GM18858 (cell line): ENCODE measurements around the gene CCDC124.
"Not testable (repeated sequence)": the region's sequence is repeated elsewhere in the genome, so short reads cannot be mapped to it uniquely, and the experiment has no call there.

ENCODE experiments used
- ATAC-seq: cut with Tn5 transposase; IDR thresholded peaks from one replicate; pipeline ENCODE4 v1.9.1; 2021; ENCODE audit not compliant: unreplicated experiment

The CCDC124 gene

GRCh38 chr19:17932485-17933338, at the start of gene CCDC124:
Gene CCDC124 (plus strand): TSS chr19:17933015. CDS start chr19:17936421, 3,406 bp downstream.
- ATAC-seq: peak; percentile 40

DNA sequence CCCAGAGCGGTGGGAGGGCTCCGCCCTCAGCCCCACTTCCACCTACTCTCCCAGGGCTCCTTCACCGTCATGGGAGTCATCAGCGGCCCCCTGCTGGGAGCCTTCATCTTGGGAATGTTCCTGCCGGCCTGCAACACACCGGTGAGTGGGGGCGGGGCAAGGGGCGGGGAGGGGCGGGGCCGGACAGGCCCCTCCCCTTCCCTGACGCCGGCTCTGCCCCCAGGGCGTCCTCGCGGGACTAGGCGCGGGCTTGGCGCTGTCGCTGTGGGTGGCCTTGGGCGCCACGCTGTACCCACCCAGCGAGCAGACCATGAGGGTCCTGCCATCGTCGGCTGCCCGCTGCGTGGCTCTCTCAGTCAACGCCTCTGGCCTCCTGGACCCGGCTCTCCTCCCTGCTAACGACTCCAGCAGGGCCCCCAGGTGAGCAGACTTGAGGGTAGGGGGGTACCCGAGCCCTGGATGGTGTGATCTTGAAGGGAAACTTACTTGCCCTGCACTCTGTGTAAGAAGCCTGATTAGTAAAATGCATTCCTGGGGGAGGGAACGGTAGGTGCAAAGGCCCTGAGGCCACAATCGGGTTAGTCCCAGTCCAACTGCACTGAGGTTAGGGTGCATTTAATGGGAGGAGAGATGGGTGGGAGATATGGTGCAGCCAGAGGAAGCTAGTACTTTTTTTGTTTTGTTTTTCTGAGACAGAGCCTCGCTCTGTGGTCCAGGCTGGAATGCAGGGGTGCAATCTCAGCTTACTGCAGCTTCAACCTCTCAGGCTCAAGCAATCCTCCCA, 49.0 kb upstream of the CCDC124 start:
- ATAC-seq: no peak

DNA sequence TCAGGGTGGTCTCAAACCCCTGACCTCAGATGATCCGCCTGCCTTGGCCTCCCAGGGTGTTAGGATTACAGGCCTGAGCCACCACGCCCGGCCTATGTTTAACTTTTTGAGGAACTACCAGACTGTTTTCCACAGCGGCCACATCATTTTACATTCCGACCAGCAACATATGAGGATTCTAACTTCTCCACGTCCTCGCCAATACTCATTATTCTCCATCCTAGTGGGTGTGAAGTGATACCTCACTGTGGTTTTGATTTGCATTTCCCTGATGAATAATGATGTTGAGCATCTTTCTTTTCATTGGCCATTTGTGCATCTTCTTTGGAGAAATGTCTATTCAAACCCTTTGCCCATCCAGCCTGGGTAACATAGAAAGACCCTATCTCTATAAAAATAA, 46.3 kb upstream of the CCDC124 start:
- ATAC-seq: no peak

- ATAC-seq: not testable (repeated sequence)
Observed at GRCh38 chr19:17887221-17887620, 45.6 kb upstream of the CCDC124 start.

GRCh38 chr19:17888260-17888659, 44.6 kb upstream of the CCDC124 start:
- ATAC-seq: no peak

DNA sequence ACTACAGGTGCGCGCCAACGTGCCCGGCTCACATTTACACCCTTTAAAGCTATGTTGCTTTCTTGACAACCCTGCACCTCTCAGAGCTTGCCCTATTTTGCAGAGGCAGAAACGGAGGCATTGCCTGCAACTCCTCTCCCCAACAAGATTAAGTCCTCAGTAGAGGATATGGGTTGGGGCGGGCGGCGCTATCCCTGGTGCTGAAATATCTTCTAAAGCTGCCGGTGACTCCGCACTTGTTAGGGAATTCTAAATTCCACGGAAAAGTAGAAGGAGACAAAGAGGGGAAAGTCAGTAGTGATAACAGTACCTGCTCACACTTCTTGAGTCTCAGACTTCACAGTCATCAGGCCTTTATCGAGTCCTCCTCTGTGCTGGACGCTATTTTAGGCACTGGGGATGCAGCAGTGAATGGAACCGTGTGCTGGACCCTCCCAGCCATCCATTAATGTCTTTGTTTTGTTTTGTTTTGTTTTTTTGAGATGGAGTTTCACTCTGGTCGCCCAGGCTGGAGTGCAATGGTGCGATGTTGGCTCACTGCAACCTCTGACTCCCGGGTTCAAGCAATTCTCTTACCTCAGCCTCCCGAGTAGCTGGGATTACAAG, 43.1 kb upstream of the CCDC124 start:
- no peak for ATAC-seq

DNA sequence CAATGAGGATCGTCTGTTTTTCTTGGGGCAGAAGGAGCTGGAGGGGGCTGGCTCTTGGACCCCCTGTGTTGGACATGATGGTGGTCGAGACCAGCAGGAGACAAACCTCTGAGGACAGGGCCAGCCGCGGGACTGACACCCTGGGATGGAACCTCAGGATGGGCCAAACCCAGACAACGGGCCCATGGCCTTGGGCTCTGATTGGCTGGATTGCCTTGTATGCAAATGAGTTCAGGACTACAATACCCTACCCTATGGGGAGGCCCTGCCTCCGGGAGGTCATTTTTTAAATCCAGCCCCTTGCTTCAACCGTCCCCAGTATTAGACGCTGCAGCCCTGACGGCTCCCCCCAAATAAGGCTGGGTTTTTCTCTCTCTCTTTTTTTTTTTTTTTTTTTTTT, 39.0 kb upstream of the CCDC124 start:
- ATAC-seq: no peak

GRCh38 chr19:17902701-17903100, 30.1 kb upstream of the CCDC124 start:
- ATAC-seq: no peak

GRCh38 chr19:17908244-17908643, 24.6 kb upstream of the CCDC124 start:
- ATAC-seq: no peak

DNA sequence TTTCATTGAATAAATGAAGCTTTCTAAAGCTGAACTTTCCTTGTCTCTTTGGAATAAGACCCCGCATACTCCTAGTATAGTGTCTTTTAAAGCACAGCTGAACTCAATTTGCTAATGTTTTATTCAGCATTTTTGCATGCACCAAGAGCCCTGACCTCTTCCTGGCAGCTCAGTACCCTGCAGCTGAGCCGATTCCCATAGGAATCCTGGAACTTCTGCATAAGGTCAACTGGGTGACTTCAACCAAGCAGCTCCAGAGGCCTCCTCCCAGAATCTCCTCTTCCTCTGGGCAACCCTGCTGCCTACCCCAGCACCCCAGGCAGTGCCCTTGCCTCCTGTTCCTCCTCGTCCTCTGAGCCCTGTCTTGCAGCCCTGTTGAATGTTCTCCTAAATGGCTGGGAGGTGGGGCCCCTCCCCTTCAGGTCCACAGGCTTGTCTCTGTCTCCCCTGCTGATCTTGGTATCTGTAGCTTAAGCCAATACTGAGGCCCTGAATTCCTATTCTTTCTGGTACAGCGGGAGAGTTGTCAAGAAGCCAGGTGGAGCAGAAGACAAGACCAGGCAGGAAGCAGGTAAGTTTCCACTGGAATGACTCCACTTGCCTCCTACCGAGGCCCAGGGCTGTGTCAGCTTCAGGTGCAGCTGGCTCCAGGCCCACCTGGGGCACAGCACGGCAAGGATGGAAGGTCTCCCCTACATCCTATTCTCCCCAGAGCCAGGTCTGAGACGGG, 23.6 kb upstream of the CCDC124 start:
- no peak for ATAC-seq

DNA sequence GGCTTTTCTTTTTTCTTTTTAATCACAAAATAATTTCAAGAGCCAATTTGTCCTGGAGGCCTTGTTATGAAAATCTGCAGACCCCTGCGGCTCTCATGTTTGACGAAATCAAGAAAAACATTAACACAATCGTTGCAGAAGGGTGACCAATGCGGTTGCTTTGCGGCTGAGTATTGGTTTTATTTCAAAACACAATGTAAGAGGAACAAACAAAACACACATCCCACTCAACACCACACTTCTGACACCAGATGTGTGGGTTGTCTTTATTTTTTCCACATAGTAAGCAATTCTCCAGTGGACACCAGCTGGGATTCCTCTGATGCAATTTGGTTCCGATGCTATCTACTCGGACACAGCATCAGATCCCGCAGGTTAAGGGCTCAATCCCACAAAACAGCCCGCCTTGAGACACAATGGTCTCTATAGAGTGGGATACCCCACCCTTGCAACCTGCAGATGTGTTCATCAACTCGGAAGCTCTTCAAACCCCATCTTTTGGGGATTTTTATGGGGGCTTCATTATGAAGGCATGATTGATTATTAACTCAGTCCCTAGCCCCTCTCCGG, 21.9 kb upstream of the CCDC124 start:
- no peak for ATAC-seq

- no peak for ATAC-seq
Observed at GRCh38 chr19:17915940-17916593, 16.7 kb upstream of the CCDC124 start.

DNA sequence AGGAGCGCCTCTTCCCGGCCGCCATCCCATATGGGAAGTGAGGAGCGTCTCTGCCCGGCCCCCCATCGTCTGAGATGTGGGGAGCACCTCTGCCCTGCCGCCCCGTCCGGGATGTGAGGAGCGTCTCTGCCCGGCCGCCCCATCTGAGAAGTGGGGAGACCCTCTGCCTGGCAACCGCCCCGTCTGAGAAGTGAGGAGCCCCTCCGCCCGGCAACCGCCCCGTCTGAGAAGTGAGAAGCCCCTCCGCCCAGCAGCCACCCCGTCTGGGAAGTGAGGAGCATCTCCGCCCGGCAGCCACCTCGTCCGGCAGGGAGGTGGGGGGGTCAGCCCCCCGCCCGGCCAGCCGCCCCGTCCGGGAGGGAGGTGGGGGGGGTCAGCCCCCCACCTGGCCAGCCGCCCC, 14.7 kb upstream of the CCDC124 start:
- not testable (repeated sequence) for ATAC-seq

DNA sequence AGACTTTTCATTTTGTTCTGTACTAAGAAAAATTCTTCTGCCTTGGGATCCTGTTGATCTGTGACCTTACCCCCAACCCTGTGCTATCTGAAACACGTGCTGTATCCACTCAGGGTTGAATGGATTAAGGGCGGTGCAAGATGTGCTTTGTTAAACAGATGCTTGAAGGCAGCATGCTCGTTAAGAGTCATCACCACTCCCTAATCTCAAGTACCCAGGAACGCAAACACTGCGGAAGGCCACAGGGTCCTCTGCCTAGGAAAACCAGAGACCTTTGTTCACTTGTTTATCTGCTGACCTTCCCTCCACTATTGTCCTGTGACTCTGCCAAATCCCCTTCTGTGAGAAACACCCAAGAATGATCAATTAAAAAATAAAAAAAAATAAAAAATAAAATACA, 13.7 kb upstream of the CCDC124 start:
- ATAC-seq: not testable (repeated sequence)

DNA sequence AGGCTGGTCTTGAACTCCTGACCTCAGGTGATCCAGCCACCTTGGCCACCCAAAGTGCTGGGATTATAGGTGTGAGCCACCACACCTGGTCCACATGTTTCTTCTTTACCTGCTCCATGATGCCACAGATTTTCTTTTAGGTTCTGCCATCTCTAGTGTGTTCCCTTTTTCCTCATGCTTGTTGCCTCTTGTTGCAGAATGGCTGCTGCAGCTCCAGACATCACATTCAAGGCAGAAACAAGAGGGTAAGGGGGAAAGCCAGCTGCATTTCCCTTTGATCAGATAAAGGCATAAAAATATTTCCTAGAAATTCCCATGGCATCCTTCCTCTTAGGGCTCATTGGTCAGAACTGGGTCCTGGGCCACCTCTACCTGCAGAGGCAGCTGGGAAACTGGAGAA, 12.3 kb upstream of the CCDC124 start:
- ATAC-seq: no peak

- ATAC-seq: no peak
Observed at GRCh38 chr19:17922138-17922537, 10.7 kb upstream of the CCDC124 start.

DNA sequence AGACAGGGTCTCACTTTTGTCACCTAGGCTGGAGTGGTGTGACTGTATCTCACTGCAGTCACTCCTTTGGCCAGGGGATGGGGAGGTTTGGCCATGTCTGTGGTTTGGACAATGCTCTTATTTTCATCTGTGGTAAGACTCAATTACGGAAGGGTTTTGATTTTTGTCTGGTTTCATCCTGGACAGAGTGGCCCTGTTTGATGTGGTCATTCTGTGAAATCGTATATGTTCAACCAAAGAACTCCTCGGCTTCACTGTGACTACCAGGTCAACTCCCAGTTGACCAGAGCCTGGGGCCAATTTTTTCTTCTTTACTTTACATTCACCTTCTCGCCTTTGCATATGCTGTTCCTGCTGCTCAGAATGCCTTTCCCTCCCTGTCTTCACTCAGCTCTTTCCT, 6.8 kb upstream of the CCDC124 start:
- no peak for ATAC-seq

DNA sequence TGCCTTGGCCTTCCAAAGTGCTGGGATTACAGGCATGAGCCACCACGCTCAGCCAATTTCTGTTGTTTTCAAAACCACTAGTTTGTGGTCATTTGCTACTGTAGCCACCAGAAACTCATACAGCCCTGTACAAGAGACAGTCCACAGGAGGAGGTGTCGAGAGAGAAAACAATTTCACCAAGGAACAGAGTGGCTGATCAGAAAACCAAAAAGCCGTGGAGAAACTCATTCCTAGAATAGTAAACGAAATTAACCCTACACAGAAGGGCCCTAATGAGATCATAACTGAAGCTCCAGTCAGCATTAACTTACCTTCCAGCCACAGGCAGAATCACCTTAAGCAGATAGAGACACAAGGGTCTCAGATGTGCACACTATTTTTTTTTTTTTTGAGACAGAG, 3.8 kb upstream of the CCDC124 start:
- no peak for ATAC-seq

GRCh38 chr19:17931532-17932191, 1.2 kb upstream of the CCDC124 start:
- no peak for ATAC-seq
